GM18951 (cell line): ENCODE results near the gene GLDC.

ENCODE experiments used
- POLR2A ChIP-seq: IDR thresholded peaks from 4 replicates; pipeline ENCODE4 v1.6.1; 2011; ENCODE audit warnings: mild to moderate bottlenecking; ENCODE audit not compliant: insufficient read length, insufficient read depth; ENCODE audit errors: extremely low read depth
- in situ Hi-C: fragments of 300-500 bp; cut with MboI; formaldehyde crosslinking; loops from one replicate; pipeline ENCODE4 v1.12.0; 2022; ENCODE audit warnings: low sequenced_read_pairs, mixed read lengths, inconsistent platforms; ENCODE audit not compliant: unreplicated experiment

Gene GLDC

GRCh38 chr9:6522263-6522662 lies 123.3 kb downstream of the GLDC start:
- in situ Hi-C loops: no loop called here
- no peak for TF ChIP-seq POLR2A

- no peak for TF ChIP-seq POLR2A
- in situ Hi-C loops: no loop called here
Observed at GRCh38 chr9:6512085-6512657, 133.4 kb downstream of the GLDC start.

- TF ChIP-seq POLR2A: no peak
- in situ Hi-C loops: no loop called here
Observed at GRCh38 chr9:6506571-6506970, 139.0 kb downstream of the GLDC start.

GRCh38 chr9:6502399-6502798 lies 143.1 kb downstream of the GLDC start:
- TF ChIP-seq POLR2A: no peak
- in situ Hi-C loops: no loop called here

- in situ Hi-C loops: no loop called here
Observed at GRCh38 chr9:6501526-6502210, 143.9 kb downstream of the GLDC start.

GRCh38 chr9:6498982-6499381 lies 146.5 kb downstream of the GLDC start:
- no peak for TF ChIP-seq POLR2A
- in situ Hi-C loops: loop anchor here (25.0 kb wide), 1 partner anchor 137 kb away; no protein-coding TSS in a partner anchor

More at GRCh38 chr9:6501526-6502210, 143.9 kb downstream of the GLDC start:
- TF ChIP-seq POLR2A: no peak

- in situ Hi-C loops: loop anchor here (25.0 kb wide), 1 partner anchor 133 kb away; no protein-coding TSS in a partner anchor
- no peak for TF ChIP-seq POLR2A
Observed at GRCh38 chr9:6495466-6495865, 150.1 kb downstream of the GLDC start.

GRCh38 chr9:6490863-6491262 lies 154.7 kb downstream of the GLDC start:
- TF ChIP-seq POLR2A: no peak
- in situ Hi-C loops: loop anchor here (25.0 kb wide), 1 partner anchor 129 kb away; no protein-coding TSS in a partner anchor

GRCh38 chr9:6489099-6489498 lies 156.4 kb downstream of the GLDC start:
- in situ Hi-C loops: loop anchor here (25.0 kb wide), 1 partner anchor 127 kb away; no protein-coding TSS in a partner anchor
- no peak for TF ChIP-seq POLR2A

- in situ Hi-C loops: loop anchor here (25.0 kb wide), 1 partner anchor 126 kb away; no protein-coding TSS in a partner anchor
Observed at GRCh38 chr9:6488395-6488794, 157.1 kb downstream of the GLDC start.

GRCh38 chr9:6484210-6484609 lies 161.3 kb downstream of the GLDC start:
- TF ChIP-seq POLR2A: no peak
- in situ Hi-C loops: loop anchor here (25.0 kb wide), 1 partner anchor 122 kb away; no protein-coding TSS in a partner anchor

More at GRCh38 chr9:6488395-6488794, 157.1 kb downstream of the GLDC start:
- no peak for TF ChIP-seq POLR2A
